GM18907 (cell line): Measurements from ENCODE around the gene NT5C2.

Experiments used
- ATAC-seq: cut with Tn5 transposase; IDR thresholded peaks from one replicate; pipeline ENCODE4 v1.9.1; 2021; ENCODE audit warnings: mild to moderate bottlenecking, moderate library complexity; ENCODE audit not compliant: unreplicated experiment

Gene NT5C2

GRCh38 chr10:103125323-103126267 lies 67.5 kb downstream of the NT5C2 start:
- ATAC-seq = peak; percentile 89

GRCh38 chr10:103124420-103125096 lies 68.5 kb downstream of the NT5C2 start:
- ATAC-seq = no peak

GRCh38 chr10:103123282-103124024 lies 69.6 kb downstream of the NT5C2 start:
- ATAC-seq = no peak

GRCh38 chr10:103120977-103121735 lies 71.9 kb downstream of the NT5C2 start:
- no peak for ATAC-seq

- no peak for ATAC-seq
Measured at GRCh38 chr10:103120546-103120945, 72.5 kb downstream of the NT5C2 start.

- no peak for ATAC-seq
Measured at GRCh38 chr10:103117247-103117646, 75.8 kb downstream of the NT5C2 start.

GRCh38 chr10:103114876-103115275 lies 78.2 kb downstream of the NT5C2 start:
- ATAC-seq = no peak

GRCh38 chr10:103111918-103112877 lies 80.9 kb downstream of the NT5C2 start:
- ATAC-seq = peak; percentile 66

GRCh38 chr10:103111031-103111917 lies 81.8 kb downstream of the NT5C2 start:
- peak; percentile 72 for ATAC-seq

- no peak for ATAC-seq
Measured at GRCh38 chr10:103110407-103110806, 82.7 kb downstream of the NT5C2 start.

GRCh38 chr10:103109821-103110220 lies 83.3 kb downstream of the NT5C2 start:
- ATAC-seq = no peak

- no peak for ATAC-seq
Measured at GRCh38 chr10:103106539-103106938, 86.5 kb downstream of the NT5C2 start.

- ATAC-seq = no peak
Measured at GRCh38 chr10:103105462-103105861, 87.6 kb downstream of the NT5C2 start.

- ATAC-seq = no peak
Measured at GRCh38 chr10:103104721-103105120, 88.4 kb downstream of the NT5C2 start.

- no peak for ATAC-seq
Measured at GRCh38 chr10:103103989-103104388, 89.1 kb downstream of the NT5C2 start.

GRCh38 chr10:103102195-103102594 lies 90.9 kb downstream of the NT5C2 start:
- ATAC-seq = no peak

- no peak for ATAC-seq
Measured at GRCh38 chr10:103100620-103101019, 92.5 kb downstream of the NT5C2 start.

GRCh38 chr10:103098240-103098639 lies 94.8 kb downstream of the NT5C2 start:
- ATAC-seq = no peak
